HepG2 (cell line): Measurements from ENCODE around the gene TLE2.

Source experiments
- CAMTA2 ChIP-seq: sonication (generic); formaldehyde crosslinking; IDR thresholded peaks from 2 replicates; pipeline ENCODE4 v1.4.0; 2020; ENCODE audit warnings: mild to moderate bottlenecking, missing genetic modification reagents, borderline replicate concordance
- CREB1 ChIP-seq, 2 experiments: fragments of 450-650 bp in 1 of 2; IDR thresholded peaks; 2 replicates each; pipeline ENCODE4 v1.6.1; 2016 to 2017; ENCODE audit warnings: control low read depth in 1 of 2, mild to moderate bottlenecking in 1 of 2, missing compliant biosample characterization in 1 of 2, missing genetic modification characterization in 1 of 2
- ETV6 ChIP-seq: sonication (generic); formaldehyde crosslinking; conservative IDR thresholded peaks from 2 replicates; pipeline ENCODE4 v1.4.0; 2020; ENCODE audit warnings: missing genetic modification reagents
- EZH2 ChIP-seq: conservative IDR thresholded peaks from 2 replicates; pipeline ENCODE4 v1.6.1; 2012; ENCODE audit warnings: mild to moderate bottlenecking, low read depth, low read length, moderate library complexity
- JUND ChIP-seq: sonication (generic); formaldehyde crosslinking; IDR thresholded peaks from 2 replicates; pipeline ENCODE4 v1.8.0; 2022; ENCODE audit warnings: mild to moderate bottlenecking, missing genetic modification reagents
- POLR2AphosphoS5 ChIP-seq: IDR thresholded peaks from 2 replicates; pipeline ENCODE4 v1.6.1; 2012; ENCODE audit warnings: low read depth, low read length
- RFX1 ChIP-seq: fragments of 450-650 bp; IDR thresholded peaks from 2 replicates; pipeline ENCODE4 v1.6.1; 2017
- ZMYM4 ChIP-seq: sonication (generic); formaldehyde crosslinking; IDR thresholded peaks from 2 replicates; pipeline ENCODE4 v1.8.1; 2023; ENCODE audit warnings: mild to moderate bottlenecking, missing genetic modification reagents
- ZNF564 ChIP-seq: sonication (generic); formaldehyde crosslinking; IDR thresholded peaks from 2 replicates; pipeline ENCODE4 v1.8.1; 2023; ENCODE audit warnings: mild to moderate bottlenecking, missing genetic modification reagents
- TF ChIP-seq, protein P1 (sequence below): sonication (generic); formaldehyde crosslinking; IDR thresholded peaks from 2 replicates; pipeline ENCODE4 v1.5.0; 2020; ENCODE audit warnings: mild to moderate bottlenecking, missing genetic modification reagents, moderate library complexity
- TF ChIP-seq, protein P2 (sequence below): IDR thresholded peaks from 2 replicates; pipeline ENCODE4 v1.6.1; 2016; ENCODE audit warnings: low read depth, control low read depth
- TF ChIP-seq, protein P3 (sequence below): sonication (generic); formaldehyde crosslinking; IDR thresholded peaks from 2 replicates; pipeline ENCODE4 v1.4.0; 2020; ENCODE audit warnings: low read depth, mild to moderate bottlenecking, missing genetic modification reagents
- TF ChIP-seq, protein P4 (sequence below), 2 experiments: fragments of 450-650 bp in 1 of 2; sonication (generic) in 1 of 2; formaldehyde crosslinking in 1 of 2; IDR thresholded peaks; 2 replicates each; pipeline versions ENCODE4 v1.6.1 to v1.8.0; 2016 to 2022; ENCODE audit warnings: antibody characterized with exemption in 1 of 2, mild to moderate bottlenecking in 1 of 2, missing genetic modification reagents in 1 of 2

- TF ChIP-seq CREB1 (IDR thresholded peaks at IDR 0.05): no peak
- no peak for TF ChIP-seq CREB1 (CRISPR knock-in tag; IDR thresholded peaks at IDR 0.05)
- TF ChIP-seq EZH2: no peak
- TF ChIP-seq POLR2AphosphoS5: no peak
- TF ChIP-seq, protein P1, sequence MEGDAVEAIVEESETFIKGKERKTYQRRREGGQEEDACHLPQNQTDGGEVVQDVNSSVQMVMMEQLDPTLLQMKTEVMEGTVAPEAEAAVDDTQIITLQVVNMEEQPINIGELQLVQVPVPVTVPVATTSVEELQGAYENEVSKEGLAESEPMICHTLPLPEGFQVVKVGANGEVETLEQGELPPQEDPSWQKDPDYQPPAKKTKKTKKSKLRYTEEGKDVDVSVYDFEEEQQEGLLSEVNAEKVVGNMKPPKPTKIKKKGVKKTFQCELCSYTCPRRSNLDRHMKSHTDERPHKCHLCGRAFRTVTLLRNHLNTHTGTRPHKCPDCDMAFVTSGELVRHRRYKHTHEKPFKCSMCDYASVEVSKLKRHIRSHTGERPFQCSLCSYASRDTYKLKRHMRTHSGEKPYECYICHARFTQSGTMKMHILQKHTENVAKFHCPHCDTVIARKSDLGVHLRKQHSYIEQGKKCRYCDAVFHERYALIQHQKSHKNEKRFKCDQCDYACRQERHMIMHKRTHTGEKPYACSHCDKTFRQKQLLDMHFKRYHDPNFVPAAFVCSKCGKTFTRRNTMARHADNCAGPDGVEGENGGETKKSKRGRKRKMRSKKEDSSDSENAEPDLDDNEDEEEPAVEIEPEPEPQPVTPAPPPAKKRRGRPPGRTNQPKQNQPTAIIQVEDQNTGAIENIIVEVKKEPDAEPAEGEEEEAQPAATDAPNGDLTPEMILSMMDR: no peak
- TF ChIP-seq, protein P2, sequence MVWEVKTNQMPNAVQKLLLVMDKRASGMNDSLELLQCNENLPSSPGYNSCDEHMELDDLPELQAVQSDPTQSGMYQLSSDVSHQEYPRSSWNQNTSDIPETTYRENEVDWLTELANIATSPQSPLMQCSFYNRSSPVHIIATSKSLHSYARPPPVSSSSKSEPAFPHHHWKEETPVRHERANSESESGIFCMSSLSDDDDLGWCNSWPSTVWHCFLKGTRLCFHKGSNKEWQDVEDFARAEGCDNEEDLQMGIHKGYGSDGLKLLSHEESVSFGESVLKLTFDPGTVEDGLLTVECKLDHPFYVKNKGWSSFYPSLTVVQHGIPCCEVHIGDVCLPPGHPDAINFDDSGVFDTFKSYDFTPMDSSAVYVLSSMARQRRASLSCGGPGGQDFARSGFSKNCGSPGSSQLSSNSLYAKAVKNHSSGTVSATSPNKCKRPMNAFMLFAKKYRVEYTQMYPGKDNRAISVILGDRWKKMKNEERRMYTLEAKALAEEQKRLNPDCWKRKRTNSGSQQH: no peak
- no peak for TF ChIP-seq JUND (CRISPR knock-in tag)
- TF ChIP-seq ZMYM4: no peak
- TF ChIP-seq ZNF564 (CRISPR knock-in tag): no peak
- TF ChIP-seq RFX1: no peak
- TF ChIP-seq CAMTA2 (CRISPR knock-in tag): peak; percentile 18; the same call in 1 of the 2 replicates
- no peak for TF ChIP-seq ETV6 (CRISPR knock-in tag)
- TF ChIP-seq, protein P3, sequence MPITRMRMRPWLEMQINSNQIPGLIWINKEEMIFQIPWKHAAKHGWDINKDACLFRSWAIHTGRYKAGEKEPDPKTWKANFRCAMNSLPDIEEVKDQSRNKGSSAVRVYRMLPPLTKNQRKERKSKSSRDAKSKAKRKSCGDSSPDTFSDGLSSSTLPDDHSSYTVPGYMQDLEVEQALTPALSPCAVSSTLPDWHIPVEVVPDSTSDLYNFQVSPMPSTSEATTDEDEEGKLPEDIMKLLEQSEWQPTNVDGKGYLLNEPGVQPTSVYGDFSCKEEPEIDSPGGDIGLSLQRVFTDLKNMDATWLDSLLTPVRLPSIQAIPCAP: no peak
- TF ChIP-seq, protein P4, sequence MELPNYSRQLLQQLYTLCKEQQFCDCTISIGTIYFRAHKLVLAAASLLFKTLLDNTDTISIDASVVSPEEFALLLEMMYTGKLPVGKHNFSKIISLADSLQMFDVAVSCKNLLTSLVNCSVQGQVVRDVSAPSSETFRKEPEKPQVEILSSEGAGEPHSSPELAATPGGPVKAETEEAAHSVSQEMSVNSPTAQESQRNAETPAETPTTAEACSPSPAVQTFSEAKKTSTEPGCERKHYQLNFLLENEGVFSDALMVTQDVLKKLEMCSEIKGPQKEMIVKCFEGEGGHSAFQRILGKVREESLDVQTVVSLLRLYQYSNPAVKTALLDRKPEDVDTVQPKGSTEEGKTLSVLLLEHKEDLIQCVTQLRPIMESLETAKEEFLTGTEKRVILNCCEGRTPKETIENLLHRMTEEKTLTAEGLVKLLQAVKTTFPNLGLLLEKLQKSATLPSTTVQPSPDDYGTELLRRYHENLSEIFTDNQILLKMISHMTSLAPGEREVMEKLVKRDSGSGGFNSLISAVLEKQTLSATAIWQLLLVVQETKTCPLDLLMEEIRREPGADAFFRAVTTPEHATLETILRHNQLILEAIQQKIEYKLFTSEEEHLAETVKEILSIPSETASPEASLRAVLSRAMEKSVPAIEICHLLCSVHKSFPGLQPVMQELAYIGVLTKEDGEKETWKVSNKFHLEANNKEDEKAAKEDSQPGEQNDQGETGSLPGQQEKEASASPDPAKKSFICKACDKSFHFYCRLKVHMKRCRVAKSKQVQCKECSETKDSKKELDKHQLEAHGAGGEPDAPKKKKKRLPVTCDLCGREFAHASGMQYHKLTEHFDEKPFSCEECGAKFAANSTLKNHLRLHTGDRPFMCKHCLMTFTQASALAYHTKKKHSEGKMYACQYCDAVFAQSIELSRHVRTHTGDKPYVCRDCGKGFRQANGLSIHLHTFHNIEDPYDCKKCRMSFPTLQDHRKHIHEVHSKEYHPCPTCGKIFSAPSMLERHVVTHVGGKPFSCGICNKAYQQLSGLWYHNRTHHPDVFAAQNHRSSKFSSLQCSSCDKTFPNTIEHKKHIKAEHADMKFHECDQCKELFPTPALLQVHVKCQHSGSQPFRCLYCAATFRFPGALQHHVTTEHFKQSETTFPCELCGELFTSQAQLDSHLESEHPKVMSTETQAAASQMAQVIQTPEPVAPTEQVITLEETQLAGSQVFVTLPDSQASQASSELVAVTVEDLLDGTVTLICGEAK (IDR thresholded peaks at IDR 0.05): no peak
- TF ChIP-seq, protein P4 (CRISPR knock-in tag; IDR thresholded peaks at IDR 0.05): no peak
Observed at GRCh38 chr19:2976609-2977000, 52.5 kb downstream of the TLE2 start.
